Measurements from ENCODE around the gene ANKRD7. TPM values are rescaled to one million over a fixed set of nuclear protein-coding genes. Genes with fewer than 3 reads are reported as not detected.
"Not testable (repeated sequence)": the region's sequence is repeated elsewhere in the genome, so short reads cannot be mapped to it uniquely, and the experiment has no call there.

Gene ANKRD7
- total RNA-seq, 2 experiments from 2014 or later = 0.59 to 1.2 TPM

GRCh38 chr7:118214051-118214832 is 10.3 kb upstream of the ANKRD7 start:
- DNase-seq = peak; percentile 88
- peak; percentile 97 for ATAC-seq
- Mint-ChIP-seq H3K27ac (peak overlapping the region; percentile 81), H3K9me3 (ENCODE audit: low read depth) (no peaks in the 10 kb centered on the region), H3K4me1 (peaks cover 12% of the 10 kb centered on the region), H3K27me3 (peaks cover 2% of the 10 kb centered on the region), H3K4me3 (peak overlapping the region; percentile 83), H3K36me3 (no peaks in the 10 kb centered on the region)
- CTCF ChIA-PET = no interaction called here

DNA sequence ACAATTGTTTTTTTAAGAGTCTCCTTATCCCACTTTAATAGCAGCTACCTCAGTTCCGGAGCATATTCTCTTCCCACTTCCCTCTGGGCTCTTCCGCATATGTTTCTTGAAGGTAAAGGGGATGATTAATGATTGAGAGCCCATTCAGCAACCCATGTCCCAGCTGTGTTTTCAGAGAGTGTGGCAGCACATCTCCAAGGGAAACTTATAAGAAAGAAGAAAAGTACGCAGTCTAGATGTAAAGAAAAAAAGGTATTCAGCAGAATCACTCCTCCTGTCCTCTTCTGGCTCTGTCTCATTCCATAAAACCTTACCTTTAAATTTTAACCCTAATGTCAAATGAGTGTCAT is 9.7 kb upstream of the ANKRD7 start:
- H3K36me3 Mint-ChIP-seq = no peaks in the 10 kb centered on the region

DNA sequence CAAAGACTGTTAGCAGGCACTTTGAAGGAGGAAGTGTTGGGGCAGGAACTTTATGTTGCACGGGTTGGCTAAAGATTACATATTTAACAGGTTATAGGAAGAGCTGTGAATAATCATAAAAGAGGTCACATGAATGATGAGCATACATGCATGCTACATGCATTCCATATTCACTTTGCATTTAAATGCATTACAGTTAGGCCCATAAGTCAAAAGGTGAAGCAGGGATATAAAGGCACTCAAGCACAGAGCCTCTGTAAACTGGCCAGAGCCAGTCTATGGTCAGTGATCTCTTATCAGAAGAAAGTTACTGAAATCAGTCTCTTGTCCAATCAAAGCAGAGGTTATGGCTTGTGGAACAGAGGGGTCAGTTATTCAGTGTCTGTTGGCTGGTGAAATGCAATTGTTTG is 7.3 kb upstream of the ANKRD7 start:
- DNase-seq (no peak), ATAC-seq (no peak)
- Mint-ChIP-seq H3K27ac (no peak overlapping the region), H3K4me3 (no peak overlapping the region), H3K4me1 (peaks cover 12% of the 10 kb centered on the region), H3K27me3 (no peaks in the 10 kb centered on the region), H3K36me3 (no peaks in the 10 kb centered on the region), H3K9me3 (ENCODE audit: low read depth) (no peaks in the 10 kb centered on the region)
- CTCF ChIA-PET = no interaction called here

More for the DNA sequence above, 9.7 kb upstream of the ANKRD7 start:
- H3K4me3 Mint-ChIP-seq = peak overlapping the region; percentile 83
- ATAC-seq (peak; percentile 13), DNase-seq (no peak)
- peaks cover 12% of the 10 kb centered on the region for H3K4me1 Mint-ChIP-seq
- peak overlapping the region; percentile 81 for H3K27ac Mint-ChIP-seq
- CTCF ChIA-PET = no interaction called here
- no peaks in the 10 kb centered on the region for H3K9me3 Mint-ChIP-seq (ENCODE audit: low read depth)
- peaks cover 2% of the 10 kb centered on the region for H3K27me3 Mint-ChIP-seq

GRCh38 chr7:118218413-118219156 is 5.9 kb upstream of the ANKRD7 start:
- ATAC-seq (no peak), DNase-seq (no peak)
- Mint-ChIP-seq H3K4me3 (no peak overlapping the region), H3K36me3 (no peaks in the 10 kb centered on the region), H3K27me3 (no peaks in the 10 kb centered on the region), H3K27ac (no peak overlapping the region), H3K9me3 (ENCODE audit: low read depth) (no peaks in the 10 kb centered on the region), H3K4me1 (peaks cover 12% of the 10 kb centered on the region)
- CTCF ChIA-PET = no interaction called here

DNA sequence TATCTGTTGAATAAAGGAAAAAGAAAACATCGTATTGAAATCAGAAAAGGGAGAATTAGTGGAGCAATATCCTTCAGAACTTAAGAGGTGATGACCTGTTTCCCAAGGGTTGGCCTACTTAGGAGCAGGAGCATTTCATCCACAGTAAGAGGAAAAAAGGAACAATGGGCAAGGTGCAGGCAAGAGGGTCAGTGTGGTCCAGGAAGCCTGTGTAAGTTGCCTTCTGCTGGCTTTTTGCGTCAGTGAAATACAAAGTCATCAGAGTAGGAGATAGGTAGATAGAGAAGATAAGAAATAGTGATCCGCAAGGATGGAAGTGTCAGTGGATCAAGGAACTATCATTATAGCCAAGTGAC is 5.4 kb upstream of the ANKRD7 start:
- CTCF ChIA-PET = no interaction called here
- Mint-ChIP-seq H3K27me3 (no peaks in the 10 kb centered on the region), H3K4me1 (peaks cover 8% of the 10 kb centered on the region), H3K36me3 (no peaks in the 10 kb centered on the region), H3K4me3 (no peak overlapping the region), H3K9me3 (ENCODE audit: low read depth) (no peaks in the 10 kb centered on the region), H3K27ac (no peak overlapping the region)
- DNase-seq (no peak), ATAC-seq (no peak)

GRCh38 chr7:118220583-118220982 is 3.9 kb upstream of the ANKRD7 start:
- H3K27ac Mint-ChIP-seq = no peak overlapping the region
- no peaks in the 10 kb centered on the region for H3K4me1 Mint-ChIP-seq
- H3K4me3 Mint-ChIP-seq = no peak overlapping the region
- no peaks in the 10 kb centered on the region for H3K9me3 Mint-ChIP-seq (ENCODE audit: low read depth)
- DNase-seq (no peak), ATAC-seq (no peak)
- CTCF ChIA-PET = no interaction called here
- H3K27me3 Mint-ChIP-seq = no peaks in the 10 kb centered on the region
- H3K36me3 Mint-ChIP-seq = no peaks in the 10 kb centered on the region

GRCh38 chr7:118222591-118222990 is 1.9 kb upstream of the ANKRD7 start:
- CTCF ChIA-PET = no interaction called here
- no peak for DNase-seq

DNA sequence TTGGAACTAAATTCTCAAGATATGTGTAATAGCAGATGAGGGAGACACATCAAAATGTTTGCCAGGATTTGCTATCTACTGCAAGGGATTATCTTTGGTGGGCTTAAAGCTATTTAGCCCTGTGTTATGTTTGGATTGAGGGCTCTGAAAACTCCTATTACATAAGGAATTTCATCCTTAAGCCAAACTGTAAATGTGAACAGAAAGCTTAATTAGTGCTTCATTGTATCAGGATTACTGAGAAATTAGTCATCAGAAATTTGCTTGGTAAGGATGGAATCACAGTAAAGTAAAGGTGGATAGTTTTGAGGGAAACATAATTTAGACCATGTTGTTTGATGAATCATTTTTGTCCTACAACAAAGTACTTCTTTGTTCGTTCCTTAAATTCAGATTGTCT is 8.3 kb downstream of the ANKRD7 start:
- no peak overlapping the region for H3K27ac Mint-ChIP-seq
- H3K9me3 Mint-ChIP-seq (ENCODE audit: low read depth) = no peaks in the 10 kb centered on the region
- H3K4me1 Mint-ChIP-seq = no peaks in the 10 kb centered on the region
- H3K27me3 Mint-ChIP-seq = no peaks in the 10 kb centered on the region
- CTCF ChIA-PET = no interaction called here
- DNase-seq = no peak
- no peak overlapping the region for H3K4me3 Mint-ChIP-seq
- ATAC-seq = no peak
- H3K36me3 Mint-ChIP-seq = no peaks in the 10 kb centered on the region

More at GRCh38 chr7:118222591-118222990, 1.9 kb upstream of the ANKRD7 start:
- Mint-ChIP-seq H3K4me3 (no peak overlapping the region), H3K4me1 (no peaks in the 10 kb centered on the region), H3K36me3 (no peaks in the 10 kb centered on the region), H3K9me3 (ENCODE audit: low read depth) (no peaks in the 10 kb centered on the region), H3K27ac (no peak overlapping the region), H3K27me3 (peaks cover 4% of the 10 kb centered on the region)
- no peak for ATAC-seq

- Mint-ChIP-seq H3K4me3 (no peak overlapping the region), H3K36me3 (no peaks in the 10 kb centered on the region), H3K4me1 (no peaks in the 10 kb centered on the region), H3K9me3 (ENCODE audit: low read depth) (no peaks in the 10 kb centered on the region), H3K27me3 (no peaks in the 10 kb centered on the region), H3K27ac (no peak overlapping the region)
- no peak for ATAC-seq
- CTCF ChIA-PET = no interaction called here
- no peak for DNase-seq
These were observed 9.3 kb downstream of the ANKRD7 start for GRCh38 chr7:118233799-118234198.

DNA sequence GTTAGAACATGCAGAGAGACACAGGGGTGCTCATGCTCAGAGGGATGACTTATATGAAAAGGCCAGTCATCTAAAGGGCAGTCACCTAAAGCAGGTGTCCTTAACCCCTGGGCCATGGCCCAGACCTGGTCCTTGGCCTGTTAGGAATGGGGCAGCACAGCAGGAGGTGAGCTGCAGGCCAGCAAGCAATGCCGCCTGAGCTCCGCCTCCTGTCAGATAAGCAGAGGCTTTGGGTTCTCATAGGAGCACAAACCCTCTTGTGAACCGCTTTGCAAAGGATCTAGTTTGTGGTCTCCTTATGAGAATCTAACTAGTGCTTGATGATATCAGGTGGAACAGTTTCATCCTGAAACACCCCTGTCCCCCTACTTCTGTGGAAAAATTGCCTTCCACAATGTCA is 14.5 kb downstream of the ANKRD7 start:
- CTCF ChIA-PET = no interaction called here
- no peaks in the 10 kb centered on the region for H3K9me3 Mint-ChIP-seq (ENCODE audit: low read depth)
- no peaks in the 10 kb centered on the region for H3K36me3 Mint-ChIP-seq
- H3K4me3 Mint-ChIP-seq = no peak overlapping the region
- no peak for ATAC-seq
- H3K27me3 Mint-ChIP-seq = peaks cover 1% of the 10 kb centered on the region
- H3K4me1 Mint-ChIP-seq = peaks cover 3% of the 10 kb centered on the region
- no peak for DNase-seq
- H3K27ac Mint-ChIP-seq = no peak overlapping the region

DNA sequence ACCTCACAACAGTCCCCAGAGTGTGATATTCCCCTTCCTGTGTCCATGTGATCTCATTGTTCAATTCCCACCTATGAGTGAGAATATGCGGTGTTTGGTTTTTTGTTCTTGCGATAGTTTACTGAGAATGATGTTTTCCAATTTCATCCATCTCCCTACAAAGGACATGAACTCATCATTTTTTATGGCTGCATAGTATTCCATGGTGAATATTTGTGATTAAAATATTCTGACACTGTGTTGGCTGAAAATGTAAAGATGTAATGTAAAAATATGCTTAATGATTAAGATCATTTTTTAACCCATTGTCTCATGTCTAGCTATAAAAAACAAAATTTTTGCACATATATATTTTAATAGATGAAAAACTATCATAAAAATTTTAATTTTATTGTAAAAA is 15.8 kb downstream of the ANKRD7 start:
- H3K4me3 Mint-ChIP-seq; ATAC-seq; DNase-seq; H3K27ac Mint-ChIP-seq; CTCF ChIA-PET; H3K9me3 Mint-ChIP-seq (ENCODE audit: low read depth); H3K27me3 Mint-ChIP-seq; H3K36me3 Mint-ChIP-seq: not testable (repeated sequence)
- H3K4me1 Mint-ChIP-seq = peaks cover 10% of the 10 kb centered on the region

DNA sequence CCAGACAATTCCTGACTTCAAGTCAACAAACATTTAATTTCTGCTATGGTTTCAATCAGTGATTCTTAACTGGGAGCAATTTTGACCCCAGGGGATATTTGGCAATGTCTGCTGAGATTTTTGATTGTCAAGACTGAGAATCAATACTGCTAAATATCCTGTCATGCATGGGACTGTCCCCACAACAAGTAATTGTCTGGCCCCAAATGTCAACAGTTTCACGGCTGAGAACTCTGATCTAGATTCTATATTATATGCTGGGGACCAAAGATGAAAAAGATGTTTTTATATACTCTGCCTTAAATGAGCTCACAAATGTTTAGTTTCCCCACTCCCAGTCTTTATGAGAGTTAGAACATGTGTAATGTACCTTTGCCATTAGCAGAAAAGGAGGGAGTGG is 19.2 kb downstream of the ANKRD7 start:
- Mint-ChIP-seq H3K27me3 (peaks cover 2% of the 10 kb centered on the region), H3K36me3 (no peaks in the 10 kb centered on the region), H3K9me3 (ENCODE audit: low read depth) (no peaks in the 10 kb centered on the region), H3K4me3 (no peak overlapping the region), H3K4me1 (peaks cover 20% of the 10 kb centered on the region), H3K27ac (no peak overlapping the region)
- ATAC-seq (no peak), DNase-seq (no peak)
- CTCF ChIA-PET = interaction anchor here (1.0 kb wide), 1 partner anchor 9 kb away, joined by 3 read pairs; no protein-coding TSS in a partner anchor

- Mint-ChIP-seq H3K36me3 (no peaks in the 10 kb centered on the region), H3K4me1 (peaks cover 20% of the 10 kb centered on the region), H3K4me3 (no peak overlapping the region), H3K27me3 (peaks cover 2% of the 10 kb centered on the region), H3K27ac (no peak overlapping the region), H3K9me3 (ENCODE audit: low read depth) (no peaks in the 10 kb centered on the region)
- peak; percentile 42 for DNase-seq
- peak; percentile 85 for ATAC-seq
- CTCF ChIA-PET = no interaction called here
These were observed 20.9 kb downstream of the ANKRD7 start for GRCh38 chr7:118245267-118246040.

All from activated CD8-positive, alpha-beta memory T cell treated with anti-CD3 and anti-CD28 coated beads, Interleukin-2, amount 10 ng/mL, durations not matched to agents 7 days and 5 days (primary cell).